ENCODE measurements around the gene IGSF22.

IGSF22 gene

DNA sequence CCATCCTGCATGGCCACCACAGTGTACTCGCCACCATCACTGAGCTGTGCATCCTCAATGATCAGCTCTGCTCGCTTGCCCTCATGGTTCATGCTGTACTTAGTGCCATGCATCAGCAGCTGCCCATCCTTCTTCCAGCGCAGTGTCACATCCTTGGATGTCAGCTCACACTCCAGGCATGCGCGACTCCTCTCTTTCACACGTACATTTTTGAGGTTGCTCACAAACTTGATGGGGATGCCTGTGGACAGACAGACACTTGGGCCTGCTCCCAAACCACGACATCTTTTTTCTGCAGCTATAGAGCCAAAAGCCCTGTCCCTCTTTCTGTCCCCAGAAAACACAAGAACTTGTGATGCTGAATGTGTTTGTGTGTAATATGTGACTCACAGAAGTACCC is 10.5 kb downstream of the IGSF22 start:
- no peak for DNase-seq (ENCODE audit: low read depth)
- H3K4me3 ChIP-seq (ENCODE audit: low read depth, low read length), result no peak overlapping the region
- TF ChIP-seq, protein P1, sequence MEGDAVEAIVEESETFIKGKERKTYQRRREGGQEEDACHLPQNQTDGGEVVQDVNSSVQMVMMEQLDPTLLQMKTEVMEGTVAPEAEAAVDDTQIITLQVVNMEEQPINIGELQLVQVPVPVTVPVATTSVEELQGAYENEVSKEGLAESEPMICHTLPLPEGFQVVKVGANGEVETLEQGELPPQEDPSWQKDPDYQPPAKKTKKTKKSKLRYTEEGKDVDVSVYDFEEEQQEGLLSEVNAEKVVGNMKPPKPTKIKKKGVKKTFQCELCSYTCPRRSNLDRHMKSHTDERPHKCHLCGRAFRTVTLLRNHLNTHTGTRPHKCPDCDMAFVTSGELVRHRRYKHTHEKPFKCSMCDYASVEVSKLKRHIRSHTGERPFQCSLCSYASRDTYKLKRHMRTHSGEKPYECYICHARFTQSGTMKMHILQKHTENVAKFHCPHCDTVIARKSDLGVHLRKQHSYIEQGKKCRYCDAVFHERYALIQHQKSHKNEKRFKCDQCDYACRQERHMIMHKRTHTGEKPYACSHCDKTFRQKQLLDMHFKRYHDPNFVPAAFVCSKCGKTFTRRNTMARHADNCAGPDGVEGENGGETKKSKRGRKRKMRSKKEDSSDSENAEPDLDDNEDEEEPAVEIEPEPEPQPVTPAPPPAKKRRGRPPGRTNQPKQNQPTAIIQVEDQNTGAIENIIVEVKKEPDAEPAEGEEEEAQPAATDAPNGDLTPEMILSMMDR (conservative IDR thresholded peaks at IDR 0.05; ENCODE audit: low read depth, low read length), result no peak

DNA sequence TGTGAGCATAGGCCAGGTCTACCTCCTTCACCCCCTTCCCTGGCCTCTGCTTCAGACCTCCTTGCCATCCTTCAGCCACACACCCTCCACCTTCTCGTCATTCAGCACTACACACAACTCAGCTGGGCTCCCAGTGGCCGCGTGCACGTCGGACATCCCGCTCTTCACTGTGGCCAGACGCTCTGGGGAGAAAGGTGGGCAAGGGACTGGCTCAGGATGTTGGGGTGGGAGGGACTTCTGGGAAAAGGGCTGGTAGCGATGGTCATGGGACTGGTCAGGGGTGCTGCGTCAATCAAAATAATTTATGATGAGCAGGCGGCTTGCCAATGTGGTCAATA is 11.6 kb downstream of the IGSF22 start:
- TF ChIP-seq, protein P1 (conservative IDR thresholded peaks at IDR 0.05; ENCODE audit: low read depth, low read length), result no peak
- no peak overlapping the region for H3K4me3 ChIP-seq (ENCODE audit: low read depth, low read length)
- no peak for DNase-seq (ENCODE audit: low read depth)

DNA sequence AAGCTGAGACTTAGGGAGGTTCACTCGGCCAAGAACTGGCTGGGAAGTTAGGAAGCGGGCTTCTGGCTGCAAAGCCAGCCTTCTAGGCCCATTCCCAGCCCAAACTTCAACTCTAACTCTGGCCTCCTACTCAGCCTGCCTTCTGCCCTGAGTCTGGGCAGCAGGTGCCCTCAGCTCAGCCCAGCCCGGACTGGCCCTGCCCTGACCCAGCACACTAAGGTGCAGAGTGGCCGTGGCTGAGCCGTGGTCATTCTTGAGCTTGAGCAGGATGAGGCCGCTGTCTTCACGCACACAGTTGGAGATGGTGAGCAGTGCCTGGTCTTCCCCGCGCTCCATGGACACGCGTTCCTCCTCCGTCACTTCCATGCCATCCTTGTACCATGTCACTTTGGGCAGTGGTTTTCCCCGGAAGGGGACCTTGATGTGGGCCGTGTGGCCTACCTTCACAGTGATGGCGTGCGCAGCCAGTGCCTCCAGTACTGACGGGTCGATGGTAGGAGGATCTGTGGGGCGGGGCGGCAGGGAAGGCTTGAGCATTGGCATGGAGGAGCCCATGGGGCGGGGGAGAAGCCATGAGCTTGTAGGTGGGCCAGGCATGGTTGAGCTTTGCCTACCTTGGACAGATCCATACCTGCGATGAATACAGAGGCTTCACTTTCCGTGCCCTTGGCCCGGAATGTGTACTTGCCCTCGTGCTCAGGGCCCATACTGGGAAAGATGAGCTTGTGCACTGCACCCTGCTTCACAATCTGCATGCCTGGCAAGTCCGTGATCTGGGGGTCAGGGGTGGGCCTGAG is 12.1 kb downstream of the IGSF22 start:
- TF ChIP-seq, protein P1 (conservative IDR thresholded peaks at IDR 0.05; ENCODE audit: low read depth, low read length), result no peak
- no peak for DNase-seq (ENCODE audit: low read depth)
- no peak overlapping the region for H3K4me3 ChIP-seq (ENCODE audit: low read depth, low read length)

DNA sequence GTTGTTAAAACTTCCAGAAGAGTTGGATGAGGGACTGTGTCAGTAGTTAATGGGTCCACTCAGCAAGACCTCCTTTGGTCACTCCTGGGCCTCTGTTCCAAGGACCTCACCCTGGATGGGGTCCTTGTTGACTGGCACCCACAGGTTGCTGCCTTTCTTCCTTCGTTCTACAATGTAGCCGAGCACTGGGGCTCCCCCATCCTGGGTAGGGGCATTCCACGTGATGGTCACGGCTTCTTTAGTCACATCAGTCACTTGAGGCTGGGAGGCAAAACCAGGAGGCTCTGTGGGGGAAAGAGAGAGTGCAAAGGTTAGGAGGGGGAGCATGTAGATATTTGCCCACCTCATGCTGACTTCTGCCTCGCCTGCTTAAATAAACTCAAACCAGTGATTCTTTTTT is 15.4 kb downstream of the IGSF22 start:
- TF ChIP-seq, protein P1 (conservative IDR thresholded peaks at IDR 0.05; ENCODE audit: low read depth, low read length), result no peak
- no peak for DNase-seq (ENCODE audit: low read depth)
- no peak overlapping the region for H3K4me3 ChIP-seq (ENCODE audit: low read depth, low read length)

DNA sequence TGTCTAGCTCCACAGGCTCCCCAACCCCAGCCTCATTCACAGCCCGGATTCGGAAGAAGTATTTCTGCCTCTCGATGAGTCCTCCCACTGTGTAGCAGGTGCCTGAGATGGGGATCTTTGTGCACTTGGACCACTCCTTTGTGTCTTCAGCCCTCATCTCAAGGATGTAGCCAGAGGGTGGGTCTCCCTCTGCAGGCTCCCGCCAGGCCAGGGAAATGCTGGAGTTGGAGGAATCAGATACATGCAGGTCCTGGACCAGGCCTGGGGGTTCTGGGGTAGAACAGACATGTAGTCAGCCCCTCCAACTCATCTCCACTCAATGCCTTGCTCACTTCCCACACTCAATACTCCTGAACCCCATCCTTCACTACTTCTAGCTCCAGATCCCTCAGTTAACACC is 16.6 kb downstream of the IGSF22 start:
- no peak for DNase-seq (ENCODE audit: low read depth)
- TF ChIP-seq, protein P1 (conservative IDR thresholded peaks at IDR 0.05; ENCODE audit: low read depth, low read length), result no peak
- H3K4me3 ChIP-seq (ENCODE audit: low read depth, low read length), result no peak overlapping the region

DNA sequence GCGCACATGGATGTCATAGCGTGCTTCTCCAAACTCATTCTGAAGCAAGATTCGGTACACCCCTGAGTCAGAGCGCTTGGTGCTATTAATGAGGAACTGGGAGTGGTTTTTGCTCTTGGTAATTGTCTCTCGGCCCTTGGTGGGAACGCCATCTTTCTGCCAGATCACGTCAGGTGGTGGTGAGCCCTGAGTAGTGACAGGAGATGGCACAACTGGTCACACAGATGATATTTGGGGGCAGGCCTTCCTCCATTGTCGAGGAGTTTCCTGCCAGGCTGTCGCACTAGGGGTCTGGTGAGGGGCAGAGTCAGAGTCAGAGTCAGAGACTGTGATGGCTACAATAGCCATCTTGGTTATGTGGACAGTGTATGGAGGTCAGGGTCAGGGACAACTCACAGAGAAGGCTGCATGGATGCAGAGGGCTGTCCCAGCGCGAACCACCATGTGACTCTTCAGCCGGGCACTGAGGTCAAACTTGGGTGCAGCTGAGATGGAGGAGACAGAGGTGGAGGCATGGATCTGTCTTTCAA is 18.1 kb downstream of the IGSF22 start:
- H3K4me3 ChIP-seq (ENCODE audit: low read depth, low read length), result no peak overlapping the region
- DNase-seq (ENCODE audit: low read depth), result no peak
- TF ChIP-seq, protein P1 (conservative IDR thresholded peaks at IDR 0.05; ENCODE audit: low read depth, low read length), result no peak

Data from choroid plexus epithelial cell (primary cell).